H1 (cell line): ENCODE data around the gene CCNL2. TPM values are rescaled to one million over a fixed set of nuclear protein-coding genes. Genes with fewer than 3 reads are reported as not detected.

Source experiments
- CTCF ChIA-PET: fragments of 300-600 bp; sonication (Branson Sonifier 250); formaldehyde crosslinking; loops from one replicate; lab custom pipeline; 2021; ENCODE audit not compliant: partially characterized antibody; lab: Charles Lee
- POLR2A ChIA-PET: fragments of 300-600 bp; sonication (Branson Sonifier 250); formaldehyde crosslinking; loops from one replicate; lab custom pipeline; 2021; ENCODE audit warnings: inconsistent platforms; ENCODE audit not compliant: partially characterized antibody; lab: Charles Lee
- DNase-seq, 2 experiments: peaks; one replicate each; pipeline versions ENCODE4 v3.0.0 to v3.0.0-alpha.2; 2010 to 2022; ENCODE audit warnings: low spot score in 2 of 2, low read depth in 1 of 2, mixed read lengths in 1 of 2
- FAIRE-seq: peaks from 2 replicates; lab custom pipeline; 2011; peaks lifted over from hg19 to GRCh38; lab: Jason Lieb, UNC
- H2AFZ ChIP-seq: 2 replicates; pipeline ENCODE4 v1.8.1; 2012; ENCODE audit warnings: low read length, inconsistent platforms
- H2AK5ac ChIP-seq: 2 replicates; pipeline ENCODE4 v1.6.1; 2013; ENCODE audit warnings: low read depth, low read length
- H2BK120ac ChIP-seq: replicated peaks from 2 replicates; pipeline ENCODE3; 2013; ENCODE audit warnings: low read depth, low read length, inconsistent platforms
- H2BK12ac ChIP-seq: 2 replicates; pipeline ENCODE4 v1.6.1; 2013; ENCODE audit warnings: low read depth, low read length
- H2BK15ac ChIP-seq: 2 replicates; pipeline ENCODE4 v1.6.1; 2013; ENCODE audit warnings: low read length
- H2BK20ac ChIP-seq: 2 replicates; pipeline ENCODE4 v1.6.1; 2013; ENCODE audit warnings: low read length
- H2BK5ac ChIP-seq: 2 replicates; pipeline ENCODE4 v1.6.1; 2013; ENCODE audit warnings: low read depth, low read length
- H3K14ac ChIP-seq: 2 replicates; pipeline ENCODE4 v1.6.1; 2013; ENCODE audit warnings: inconsistent platforms; ENCODE audit not compliant: insufficient read length
- H3K18ac ChIP-seq: 2 replicates; pipeline ENCODE4 v1.6.1; 2013; ENCODE audit warnings: low read length; ENCODE audit errors: extremely low read depth
- H3K23ac ChIP-seq: 2 replicates; pipeline ENCODE4 v1.6.1; 2013; ENCODE audit warnings: inconsistent platforms; ENCODE audit not compliant: insufficient read length
- H3K23me2 ChIP-seq: 2 replicates; pipeline ENCODE4 v1.6.1; 2013; ENCODE audit warnings: low read depth, low read length
- H3K27ac ChIP-seq: 2 replicates; pipeline ENCODE4 v1.6.1; 2011; ENCODE audit warnings: low read depth, low read length, inconsistent platforms
- H3K27me3 ChIP-seq, 4 experiments: replicated peaks in 1 of 4; 1 replicate in 1 of 4; 2 replicates in 3 of 4; pipeline versions ENCODE4 v1.6.1 to v1.8.1; 2011 to 2013; ENCODE audit warnings: low read length in 3 of 4, mild to moderate bottlenecking in 3 of 4, inconsistent platforms in 2 of 4, mixed read lengths in 2 of 4, moderate library complexity in 1 of 4; ENCODE audit not compliant: control insufficient read depth in 3 of 4, insufficient read depth in 3 of 4; ENCODE audit errors: extremely low read depth in 1 of 4
- H3K36me3 ChIP-seq, 4 experiments: 2 replicates each; pipeline versions ENCODE4 v1.6.1 to v1.8.1; 2011 to 2013; ENCODE audit warnings: mild to moderate bottlenecking in 4 of 4, low read length in 3 of 4, moderate library complexity in 2 of 4, control low read depth in 1 of 4, inconsistent platforms in 1 of 4; ENCODE audit not compliant: insufficient read depth in 4 of 4, control insufficient read depth in 2 of 4
- H3K4ac ChIP-seq: replicated peaks from 2 replicates; pipeline ENCODE3; 2013; ENCODE audit warnings: low read length, low read depth, mixed read lengths, inconsistent platforms; ENCODE audit not compliant: insufficient read length
- H3K4me1 ChIP-seq, 4 experiments: replicated peaks in 1 of 4; 1 replicate in 1 of 4; 2 replicates in 3 of 4; pipeline versions ENCODE4 v1.6.1 to v1.8.1; 2011 to 2013; ENCODE audit warnings: low read length in 3 of 4, inconsistent platforms in 2 of 4, mixed read lengths in 1 of 4; ENCODE audit not compliant: insufficient read depth in 4 of 4, control insufficient read depth in 3 of 4
- H3K4me2 ChIP-seq, 2 experiments: 2 replicates each; pipeline versions ENCODE4 v1.6.1 to v1.8.1; 2011 to 2013; ENCODE audit warnings: low read depth in 2 of 2, low read length in 2 of 2, control low read depth in 1 of 2, inconsistent platforms in 1 of 2, mild to moderate bottlenecking in 1 of 2; ENCODE audit not compliant: insufficient read depth in 1 of 2
- H3K4me3 ChIP-seq, 4 experiments: fragments of 200-600, 300-600 bp in 1 of 4; sonication (generic), shearing (Covaris generic), sonication (Bioruptor Twin) in 1 of 4; 2 replicates each; pipeline versions ENCODE4 v1.5.1 to v1.8.1; 2011 to 2016; ENCODE audit warnings: low read length in 4 of 4, low read depth in 3 of 4, control low read depth in 2 of 4, inconsistent platforms in 2 of 4, mild to moderate bottlenecking in 2 of 4, mixed read lengths in 1 of 4, moderate library complexity in 1 of 4; ENCODE audit not compliant: insufficient read depth in 2 of 4; ENCODE audit errors: extremely low read depth in 1 of 4
- H3K56ac ChIP-seq: replicated peaks from 2 replicates; pipeline ENCODE3; 2013; ENCODE audit warnings: low read depth, mild to moderate bottlenecking, mixed read lengths, low read length, inconsistent platforms; ENCODE audit not compliant: insufficient read length
- H3K79me1 ChIP-seq: 2 replicates; pipeline ENCODE4 v1.6.1; 2013; ENCODE audit warnings: low read depth, low read length, control low read depth
- H3K79me2 ChIP-seq, 2 experiments: 2 replicates each; pipeline versions ENCODE4 v1.6.1 to v1.8.1; 2012 to 2013; ENCODE audit warnings: low read length in 2 of 2, mild to moderate bottlenecking in 2 of 2, inconsistent platforms in 1 of 2; ENCODE audit not compliant: insufficient read depth in 2 of 2, control insufficient read depth in 1 of 2
- H3K9ac ChIP-seq, 4 experiments: replicated peaks in 1 of 4; 1 replicate in 1 of 4; 2 replicates in 3 of 4; pipeline versions ENCODE4 v1.6.1 to v1.8.1; 2011 to 2013; ENCODE audit warnings: low read depth in 3 of 4, low read length in 3 of 4, control low read depth in 2 of 4, mild to moderate bottlenecking in 2 of 4, moderate library complexity in 2 of 4, inconsistent platforms in 1 of 4; ENCODE audit errors: extremely low read depth in 1 of 4
- H3K9me3 ChIP-seq, 2 experiments: 2 replicates each; pipeline versions ENCODE4 v1.6.1 to v1.8.1; 2012 to 2013; ENCODE audit warnings: mild to moderate bottlenecking in 2 of 2, moderate library complexity in 2 of 2, control low read depth in 1 of 2, inconsistent platforms in 1 of 2, low read depth in 1 of 2, low read length in 1 of 2, mixed read lengths in 1 of 2; ENCODE audit not compliant: insufficient read depth in 2 of 2
- H4K20me1 ChIP-seq, 2 experiments: replicated peaks in 1 of 2; 2 replicates each; pipeline versions ENCODE3 to v1.8.1; 2011 to 2013; ENCODE audit warnings: inconsistent platforms in 2 of 2, low read length in 2 of 2, mild to moderate bottlenecking in 1 of 2; ENCODE audit not compliant: insufficient read depth in 2 of 2, control insufficient read depth in 1 of 2
- H4K5ac ChIP-seq: 2 replicates; pipeline ENCODE4 v1.6.1; 2013; ENCODE audit warnings: low read length, low read depth, mixed read lengths, inconsistent platforms; ENCODE audit not compliant: insufficient read length
- H4K8ac ChIP-seq: 2 replicates; pipeline ENCODE4 v1.8.0; 2013; ENCODE audit warnings: mild to moderate bottlenecking, moderate library complexity, low read length, inconsistent platforms; ENCODE audit not compliant: insufficient read depth; ENCODE audit errors: extremely low read depth
- H4K91ac ChIP-seq: replicated peaks from 2 replicates; pipeline ENCODE3; 2013; ENCODE audit warnings: low read length, mixed read lengths, inconsistent platforms; ENCODE audit not compliant: insufficient read length
- CHD2 ChIP-seq: IDR thresholded peaks from 2 replicates; pipeline ENCODE4 v1.6.1; 2012; ENCODE audit warnings: low read length, improper control_type of control experiment
- CREB1 ChIP-seq: IDR thresholded peaks from 2 replicates; pipeline ENCODE4 v1.6.1; 2012; ENCODE audit warnings: inconsistent platforms
- KDM5A ChIP-seq: fragments of 200-600 bp; IDR thresholded peaks from 2 replicates; pipeline ENCODE4 v1.7.1; 2012; ENCODE audit warnings: mild to moderate bottlenecking, low read length, inconsistent platforms, mixed read lengths
- NRF1 ChIP-seq: IDR thresholded peaks from 2 replicates; pipeline ENCODE4 v1.6.1; 2011; ENCODE audit warnings: mild to moderate bottlenecking, low read depth, low read length, improper control_type of control experiment
- POLR2AphosphoS5 ChIP-seq: IDR thresholded peaks from 2 replicates; pipeline ENCODE4 v1.6.1; 2011; ENCODE audit warnings: low read depth, low read length
- RFX5 ChIP-seq: IDR thresholded peaks from 2 replicates; pipeline ENCODE4 v1.6.1; 2011; ENCODE audit warnings: low read depth, low read length, improper control_type of control experiment, borderline replicate concordance
- SP1 ChIP-seq: IDR thresholded peaks from 2 replicates; pipeline ENCODE4 v1.6.1; 2011; ENCODE audit warnings: low read depth, low read length
- SRF ChIP-seq: IDR thresholded peaks from 2 replicates; pipeline ENCODE4 v1.6.1; 2011; ENCODE audit warnings: mild to moderate bottlenecking, low read depth, low read length, moderate library complexity
- TBP ChIP-seq: IDR thresholded peaks from 2 replicates; pipeline ENCODE4 v1.6.1; 2011; ENCODE audit warnings: low read depth, low read length, improper control_type of control experiment
- TEAD4 ChIP-seq: IDR thresholded peaks from 2 replicates; pipeline ENCODE4 v1.6.1; 2012; ENCODE audit warnings: low read depth, low read length, inconsistent platforms, mixed read lengths
- WGBS, 2 experiments: shearing (Covaris generic) in 1 of 2; methylation state at CpG; one replicate each; pipeline versions ENCODE4 v1.1.6 to v1.1.7; 2013 to 2015; ENCODE audit warnings: low lambda C conversion rate in 2 of 2, mixed read lengths in 2 of 2, inconsistent platforms in 1 of 2, low coverage in 1 of 2, missing lambda C conversion rate in 1 of 2; ENCODE audit not compliant: insufficient replicate concordance in 2 of 2, insufficient coverage in 1 of 2, insufficient read length in 1 of 2; ENCODE audit errors: extremely low coverage in 1 of 2, missing lambda C conversion rate in 1 of 2; 5-methylcytosine and 5-hydroxymethylcytosine counted together
- long read RNA-seq, 2 experiments: library from RNA in 1 of 2; library from capped mRNA in 1 of 2; stranded (forward); transcript quantifications; one replicate each; pipeline ENCODE4 v2.0.0, GENCODE V29; 2021; ENCODE audit warnings: inconsistent platforms in 1 of 2
- polyA minus RNA-seq, 3 experiments: library from RNA; depleted of rRNA, polyadenylated mRNA; stranded (reverse); fragments of >200 nt; gene quantifications; 1 replicate in 2 of 3; 2 replicates in 1 of 3; pipeline ENCODE4 v1.2.3, GENCODE V29; 2011
- polyA plus RNA-seq, 7 experiments: library from polyadenylated mRNA; depleted of rRNA in 3 of 7; stranded (reverse) in 5 of 7; unstranded in 2 of 7; fragments of >200 nt in 5 of 7; fragments of 200-250 nt in 2 of 7; gene quantifications; 1 replicate in 5 of 7; 2 replicates in 1 of 7; 4 replicates in 1 of 7; pipeline versions ENCODE4 v1.2.1 to v1.2.3, GENCODE V29; 2011 to 2013; ENCODE audit warnings: missing spikeins in 2 of 7, mixed read lengths in 2 of 7
- total RNA-seq: library from RNA; stranded (reverse); fragmentation: NEBNext Ultra II Directional; extraction: Animal tissue kit (Norgen Biotek cat#: 25700); gene quantifications from 2 replicates; pipeline ENCODE4 v1.2.1, GENCODE V29; 2021

The CCNL2 gene
- total RNA-seq (120 TPM in 2 replicates), polyA plus RNA-seq (2011; rRNA removed) (79.8 and 121 TPM in 2 replicates), polyA minus RNA-seq (2011; rRNA and poly(A)+ RNA removed) (66.3 and 81.1 TPM in 2 replicates)
- polyA plus RNA-seq (2011; cell fraction: cytosol; rRNA removed) = 153 TPM
- 606 TPM for polyA plus RNA-seq (2011; cell fraction: nucleus; rRNA removed)
- polyA plus RNA-seq (2012, experiment 1 of 2) = 111 to 127 TPM (median 117 TPM) in 4 replicates
- 46.7 TPM for polyA plus RNA-seq (2012, experiment 2 of 2)
- polyA plus RNA-seq (2013, experiment 1 of 2) = 109 TPM
- polyA plus RNA-seq (2013, experiment 2 of 2) = 91.9 TPM
- polyA minus RNA-seq (2011; cell fraction: cytosol; rRNA and poly(A)+ RNA removed) = 48.5 TPM
- polyA minus RNA-seq (2011; cell fraction: nucleus; rRNA and poly(A)+ RNA removed) = 142 TPM
- long read RNA-seq, experiment 1, transcript CCNL2-202 (6 exons, 1,186 nt) = major isoform, 5 of 22 reads
- long read RNA-seq, experiment 1, partial matches to known transcripts = 2 of 22 reads
- long read RNA-seq, experiment 1, other reads (novel, unspliced or antisense) = 12 of 22 reads
- long read RNA-seq, experiment 2, partial matches to known transcripts = 0 of 8 reads
- long read RNA-seq, experiment 2, other reads (novel, unspliced or antisense) = 7 of 8 reads

DNA sequence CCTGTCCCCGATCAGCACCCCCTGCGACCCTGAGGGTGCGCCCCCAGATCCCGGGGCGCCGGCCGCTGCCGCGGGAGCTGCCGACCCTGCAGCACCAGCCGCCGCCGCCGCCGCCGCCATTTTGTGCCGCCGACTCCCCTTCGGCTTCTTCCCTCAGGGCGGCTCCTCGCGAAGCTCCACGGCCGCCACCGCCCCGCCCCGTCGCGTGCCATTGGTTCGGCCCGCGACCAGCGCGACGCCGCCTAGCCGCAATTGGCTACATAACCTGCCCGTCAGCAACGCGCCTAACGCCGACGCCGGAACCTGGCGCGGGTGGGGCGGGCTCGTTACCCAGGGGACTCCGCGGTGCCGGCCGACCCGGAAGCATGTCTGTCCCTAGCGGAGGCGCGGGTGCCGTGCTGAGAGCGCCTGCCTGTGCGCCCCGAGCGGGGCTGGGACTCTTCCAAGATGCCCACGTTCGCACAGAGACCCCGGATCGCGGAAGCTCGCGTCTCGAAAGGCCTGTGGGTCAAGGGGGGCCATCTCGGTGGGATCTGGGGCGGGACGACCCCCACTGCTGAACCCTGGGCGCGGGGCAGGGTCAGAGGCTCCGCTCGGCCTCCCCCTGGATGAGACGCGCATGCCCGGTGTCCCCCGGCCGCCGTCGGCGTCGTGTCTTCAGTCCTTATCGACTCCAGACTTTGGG, at the start of gene CCNL2:
Gene CCNL2, minus strand, starts transcription at position 149 of the 685 bp plus-strand sequence. Its CDS starts 29 bp downstream, at position 120.
- H4K20me1 ChIP-seq = peaks cover 11 to 22% of the 10 kb centered on the region in 2 experiments
- no peak within 1 kb of the TSS for H2BK20ac ChIP-seq
- H3K23ac ChIP-seq = no peak within 1 kb of the TSS
- FAIRE-seq = no peak
- H3K23me2 ChIP-seq = peaks cover 17% of the 10 kb centered on the region
- H2BK12ac ChIP-seq = no peak within 1 kb of the TSS
- H2BK5ac ChIP-seq = peak within 1 kb of the TSS; percentile 87
- H3K18ac ChIP-seq = peak within 1 kb of the TSS; percentile 55
- no peaks in the 10 kb centered on the region for H3K27me3 ChIP-seq
- H2AFZ ChIP-seq = no peak within 1 kb of the TSS
- peak within 1 kb of the TSS; percentile 95 for H4K91ac ChIP-seq
- no peaks in the 10 kb centered on the region for H3K9me3 ChIP-seq
- WGBS, 2 experiments = 2% methylated on average over 60 of the region's 86 CpGs; no CpG with 5 or more reads in 1 of the 2 experiments
- peak within 1 kb of the TSS; percentile 93 to 95 (median 94) for H3K4me3 ChIP-seq
- peaks cover 28 to 62% (median 44%) of the 10 kb centered on the region in 4 experiments for H3K36me3 ChIP-seq
- H3K14ac ChIP-seq = no peak within 1 kb of the TSS
- peak within 1 kb of the TSS; percentile 12 for H3K4ac ChIP-seq
- DNase-seq = peak; percentile 94 to 99
- peaks cover 15% of the 10 kb centered on the region for H3K79me1 ChIP-seq
- no peak within 1 kb of the TSS; the same call in 1 of the 2 replicates for H2BK15ac ChIP-seq
- peak within 1 kb of the TSS; percentile 91 to 100 for H3K4me2 ChIP-seq
- H4K5ac ChIP-seq = peak within 1 kb of the TSS; percentile 99
- H2BK120ac ChIP-seq = peak within 1 kb of the TSS; percentile 21
- CTCF ChIA-PET = interaction anchor here (0.7 to 3.1 kb wide), 9 partner anchors 9 to 93 kb away, joined by 3 to 19 read pairs (median 9); partner anchors contain the start of gene AURKAIP1
- H3K27ac ChIP-seq = peak within 1 kb of the TSS; percentile 89
- POLR2A ChIA-PET = interaction anchor here (0.6 to 33.4 kb wide), 20 partner anchors 3 to 176 kb away, joined by 3 to 719 read pairs (median 4); partner anchors contain the start of genes ANKRD65, AURKAIP1, CCNL2 and MRPL20
- H3K56ac ChIP-seq = peak within 1 kb of the TSS; percentile 91
- peak within 1 kb of the TSS; percentile 96 for H4K8ac ChIP-seq
- H2AK5ac ChIP-seq = peak within 1 kb of the TSS; percentile 47; the same call in 1 of the 2 replicates
- H3K9ac ChIP-seq = peak within 1 kb of the TSS; percentile 91 to 97 (median 96)
- peaks cover 0 to 18% (median 13%) of the 10 kb centered on the region in 4 experiments; a peak in 6 of 7 replicates for H3K4me1 ChIP-seq
- peaks cover 6 to 49% of the 10 kb centered on the region in 2 experiments; a peak in 3 of 4 replicates for H3K79me2 ChIP-seq
- TF ChIP-seq POLR2AphosphoS5 (peak; percentile 35), CHD2 (peak; percentile 94), RFX5 (0 out of 2 replicates have a peak, but pooled peaks have one; percentile 9), NRF1 (0 out of 2 replicates have a peak, but pooled peaks have one; percentile 16), SP1 (peak; percentile 98), KDM5A (0 out of 2 replicates have a peak, but pooled peaks have one; percentile 49), CREB1 (peak; percentile 95), TBP (peak; percentile 51; the same call in 1 of the 2 replicates), TEAD4 (no peak), SRF (0 out of 2 replicates have a peak, but pooled peaks have one; percentile 4)
